Body of pancreas (tissue), 4 donors: Measurements from ENCODE around the gene MED15. TPM values are rescaled to one million over a fixed set of nuclear protein-coding genes. Genes with fewer than 3 reads are reported as not detected.

Experiments
- ATAC-seq: fragments of 150-250 bp; one replicate; pipeline ENCODE4 v1.9.1; 2016
- DNase-seq, 4 donors: peaks; one replicate each; pipeline ENCODE4 v3.0.0-alpha.2; 2019
- H3K27ac ChIP-seq, 4 donors: fragments of 200-600 bp; sonication (generic); 1 replicate in 3 of 4; 2 replicates in 1 of 4; pipeline versions ENCODE4 v1.5.1 to v1.6.1; 2016 to 2019; ENCODE audit warnings: mild to moderate bottlenecking in 1 of 4, mixed read lengths in 1 of 4, moderate library complexity in 1 of 4
- H3K27me3 ChIP-seq, 2 donors: fragments of 200-600 bp; sonication (generic); one replicate each; pipeline ENCODE4 v1.6.0; 2016; ENCODE audit warnings: mild to moderate bottlenecking in 1 of 2
- H3K36me3 ChIP-seq, 2 donors: fragments of 200-600 bp; sonication (generic); replicated peaks in 1 of 2; 2 replicates each; pipeline ENCODE4 v1.5.1; 2016; ENCODE audit warnings: low read depth in 2 of 2; ENCODE audit not compliant: insufficient read depth in 1 of 2
- H3K4me1 ChIP-seq: fragments of 200-600 bp; sonication (generic); one replicate; pipeline ENCODE4 v1.6.0; 2016
- H3K4me3 ChIP-seq, 2 donors: fragments of 200-600 bp; sonication (generic); 1 replicate in 1 of 2; 2 replicates in 1 of 2; pipeline ENCODE4 v1.5.1; 2016 to 2019
- H3K9me3 ChIP-seq, 3 donors: fragments of 200-600 bp; sonication (generic); 1 replicate in 2 of 3; 2 replicates in 1 of 3; pipeline ENCODE4 v1.5.1; 2016
- CTCF ChIP-seq, 7 experiments: fragments of 450-650 bp in 4 of 7; fragments of 200-600 bp in 3 of 7; sonication (generic) in 3 of 7; IDR thresholded peaks; one replicate each; pipeline ENCODE4 v1.5.1; 2016 to 2019; ENCODE audit warnings: antibody characterized with exemption in 7 of 7
- POLR2A ChIP-seq, 3 donors: fragments of 450-650 bp; IDR thresholded peaks; one replicate each; pipeline ENCODE4 v1.6.1; 2016; ENCODE audit warnings: antibody characterized with exemption in 3 of 3, mild to moderate bottlenecking in 2 of 3
- whole genome bisulfite sequencing, 2 donors: methylation state at CpG; one replicate each; pipeline ENCODE4 v1.1.5; 2017; 5-methylcytosine and 5-hydroxymethylcytosine counted together
- intact Hi-C: fragments of 100-400 bp; cut with DNase I; formaldehyde crosslinking; loops from one replicate; pipeline ENCODE4 v1.15.1; 2023
- total RNA-seq, 2 donors: library from RNA; depleted of rRNA; stranded (reverse); fragments of >200 nt; gene quantifications; one replicate each; pipeline ENCODE4 v1.1.0, GENCODE V29; 2016

Gene MED15
- total RNA-seq, 2 donors from 2014 or later, result 31.6 to 36.9 TPM

- no peak for TF ChIP-seq POLR2A (IDR thresholded peaks at IDR 0.05)
- TF ChIP-seq CTCF (IDR thresholded peaks at IDR 0.05), result no peak
- Histone ChIP-seq H3K36me3 (peaks cover 0 to 2% of the 10 kb centered on the region in 2 donors), H3K9me3 (no peaks in the 10 kb centered on the region), H3K4me3 (no peak overlapping the region), H3K27ac (no peak overlapping the region), H3K4me1 (peaks cover 47% of the 10 kb centered on the region), H3K27me3 (no peaks in the 10 kb centered on the region)
- 89 to 93% methylated on average over 5 to 6 of the region's 6 CpGs for WGBS, 2 donors
- DNase-seq (no peak), ATAC-seq (no peak)
- intact Hi-C loops, result loop anchor here (5.0 kb wide), 1 partner anchor 63 kb away; no protein-coding TSS in a partner anchor
These were observed 17.0 kb upstream of the MED15 start for GRCh38 chr22:20490183-20490940.

GRCh38 chr22:20490941-20491307, 16.5 kb upstream of the MED15 start:
- H3K27me3 ChIP-seq, result no peaks in the 10 kb centered on the region
- TF ChIP-seq POLR2A (IDR thresholded peaks at IDR 0.05) (no peak), CTCF (IDR thresholded peaks at IDR 0.05) (no peak)
- peaks cover 0 to 2% of the 10 kb centered on the region in 2 donors for H3K36me3 ChIP-seq
- peaks cover 47% of the 10 kb centered on the region for H3K4me1 ChIP-seq
- WGBS, 2 donors, result 80 to 95% methylated on average over 1 of the region's 1 CpG
- no peak for DNase-seq
- no peaks in the 10 kb centered on the region for H3K9me3 ChIP-seq
- no peak overlapping the region for H3K27ac ChIP-seq
- intact Hi-C loops, result loop anchor here (5.0 kb wide), 1 partner anchor 64 kb away; no protein-coding TSS in a partner anchor
- no peak overlapping the region for H3K4me3 ChIP-seq
- ATAC-seq, result no peak

- no peak overlapping the region for H3K27ac ChIP-seq
- H3K27me3 ChIP-seq, result no peaks in the 10 kb centered on the region
- peaks cover 49% of the 10 kb centered on the region for H3K4me1 ChIP-seq
- WGBS, 2 donors, result 88 to 89% methylated on average over 2 of the region's 2 CpGs
- DNase-seq, result no peak
- no peak overlapping the region for H3K4me3 ChIP-seq
- no peaks in the 10 kb centered on the region for H3K9me3 ChIP-seq
- no peak for ATAC-seq
- no peak for TF ChIP-seq CTCF (IDR thresholded peaks at IDR 0.05)
- TF ChIP-seq POLR2A (IDR thresholded peaks at IDR 0.05), result no peak
- H3K36me3 ChIP-seq, result peaks cover 0 to 2% of the 10 kb centered on the region in 2 donors
- intact Hi-C loops, result loop anchor here (5.0 kb wide), 1 partner anchor 64 kb away; no protein-coding TSS in a partner anchor
These were observed 16.1 kb upstream of the MED15 start for GRCh38 chr22:20491346-20491745.

GRCh38 chr22:20494978-20495860, 12.2 kb upstream of the MED15 start, which contains the start of gene KLHL22:
Gene KLHL22, minus strand, starts transcription at chr22:20495795. Its CDS starts 6,584 bp downstream, at chr22:20489211.
- no peak for TF ChIP-seq CTCF (IDR thresholded peaks at IDR 0.05)
- TF ChIP-seq POLR2A (IDR thresholded peaks at IDR 0.05), result peak in 2 of 3 donors; percentile 21 to 33
- H3K4me1 ChIP-seq, result peaks cover 32% of the 10 kb centered on the region
- peak; percentile 25 to 52 (median 44) for DNase-seq
- 0 to 2% methylated on average over 7 to 78 of the region's 108 CpGs for WGBS, 2 donors
- peak within 1 kb of the TSS; percentile 92 to 97 (median 94) for H3K27ac ChIP-seq
- peak within 1 kb of the TSS; percentile 43 to 61 for H3K4me3 ChIP-seq
- no peaks in the 10 kb centered on the region for H3K36me3 ChIP-seq
- intact Hi-C loops, result loop anchor here (5.0 kb wide), 1 partner anchor 68 kb away; no protein-coding TSS in a partner anchor
- ATAC-seq, result peak; percentile 28
- no peaks in the 10 kb centered on the region for H3K9me3 ChIP-seq
- no peaks in the 10 kb centered on the region for H3K27me3 ChIP-seq
